Measurements from ENCODE around the gene PRDM16.

Gene PRDM16

DNA sequence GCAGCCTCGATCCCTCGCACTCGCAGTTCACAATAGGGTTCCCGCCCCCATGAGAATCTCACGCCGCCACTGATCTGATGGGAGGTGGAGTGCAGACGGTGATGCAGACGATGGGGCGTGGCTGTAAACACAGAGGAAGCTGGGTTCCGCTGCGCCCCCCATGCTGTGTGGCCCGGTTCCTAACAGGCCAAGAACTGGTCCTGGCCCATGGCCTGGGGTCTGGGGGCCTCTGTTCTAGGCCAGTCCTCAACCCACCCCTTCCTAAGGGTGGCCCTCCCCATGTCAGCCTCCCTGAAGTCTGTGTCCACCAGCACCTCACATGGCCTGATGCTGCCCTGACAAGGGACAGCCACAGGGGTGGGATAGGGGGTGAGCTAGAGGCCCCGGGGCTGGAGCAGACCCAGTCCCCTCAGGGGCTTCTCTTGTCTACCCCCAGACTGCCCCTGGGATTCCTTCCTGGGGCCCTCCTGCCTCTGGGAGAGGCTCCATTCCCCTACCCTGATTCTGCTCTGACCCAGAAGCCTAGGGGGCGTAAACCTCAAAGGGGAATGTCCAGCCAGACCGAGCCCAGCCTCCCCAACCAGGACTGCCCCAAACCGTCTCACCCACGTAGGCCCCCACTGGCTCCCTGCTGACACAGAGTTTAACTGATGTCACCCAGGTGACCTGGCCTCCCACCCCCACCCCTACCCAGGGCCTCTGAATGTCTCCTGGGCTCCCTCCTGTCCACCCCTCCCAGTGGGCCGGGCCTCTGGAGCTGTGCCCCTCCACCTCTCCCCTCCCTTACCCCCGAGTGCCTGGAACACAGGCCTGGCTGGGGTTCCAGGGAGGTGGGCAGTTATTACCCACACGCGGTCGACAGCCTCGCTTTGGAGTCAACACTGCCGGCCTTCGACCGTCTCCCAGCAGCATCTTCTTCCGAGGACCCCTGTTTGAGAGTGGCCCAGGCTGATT lies 370.6 kb downstream of the PRDM16 start:
- H3K9me3 ChIP-seq (ENCODE audit: insufficient read depth, low read length) = peaks cover 7% of the 10 kb centered on the region; the same call in 1 of the 2 replicates
- peaks cover 9% of the 10 kb centered on the region for H3K4me1 ChIP-seq (ENCODE audit: insufficient read depth, insufficient read length)
- no peaks in the 10 kb centered on the region for H3K27me3 ChIP-seq (ENCODE audit: insufficient read depth, insufficient read length)
- H3K4me3 ChIP-seq (ENCODE audit: insufficient read length, low read depth) = no peak overlapping the region
- H3K9ac ChIP-seq (ENCODE audit: insufficient read length, low read depth) = no peak overlapping the region
- DNase-seq (ENCODE audit: low read depth, low spot score) = no peak
- TF ChIP-seq ZNF274 (IDR thresholded peaks at IDR 0.05; ENCODE audit: low read depth, low read length) = no peak
- TF ChIP-seq SUZ12 (IDR thresholded peaks at IDR 0.05; ENCODE audit: extremely low read depth, insufficient read depth, insufficient read length) = no peak
- TF ChIP-seq YY1 (IDR thresholded peaks at IDR 0.05; ENCODE audit: insufficient read depth, insufficient read length) = no peak
- H3K36me3 ChIP-seq (ENCODE audit: insufficient read depth, insufficient read length, low read length) = no peaks in the 10 kb centered on the region

- H3K27me3 ChIP-seq (ENCODE audit: insufficient read depth, insufficient read length) = no peaks in the 10 kb centered on the region
- H3K4me1 ChIP-seq (ENCODE audit: insufficient read depth, insufficient read length) = peaks cover 9% of the 10 kb centered on the region
- TF ChIP-seq ZNF274 (IDR thresholded peaks at IDR 0.05; ENCODE audit: low read depth, low read length) (no peak), SUZ12 (IDR thresholded peaks at IDR 0.05; ENCODE audit: extremely low read depth, insufficient read depth, insufficient read length) (no peak), YY1 (IDR thresholded peaks at IDR 0.05; ENCODE audit: insufficient read depth, insufficient read length) (no peak)
- H3K9ac ChIP-seq (ENCODE audit: insufficient read length, low read depth) = no peak overlapping the region
- H3K36me3 ChIP-seq (ENCODE audit: insufficient read depth, insufficient read length, low read length) = no peaks in the 10 kb centered on the region
- H3K4me3 ChIP-seq (ENCODE audit: insufficient read length, low read depth) = no peak overlapping the region
- H3K9me3 ChIP-seq (ENCODE audit: insufficient read depth, low read length) = peaks cover 7% of the 10 kb centered on the region; the same call in 1 of the 2 replicates
- no peak for DNase-seq (ENCODE audit: low read depth, low spot score)
Measured at GRCh38 chr1:3440300-3440681, 371.3 kb downstream of the PRDM16 start.

GRCh38 chr1:3440711-3441409 lies 371.9 kb downstream of the PRDM16 start:
- H3K36me3 ChIP-seq (ENCODE audit: insufficient read depth, insufficient read length, low read length) = no peaks in the 10 kb centered on the region
- H3K27me3 ChIP-seq (ENCODE audit: insufficient read depth, insufficient read length) = no peaks in the 10 kb centered on the region
- TF ChIP-seq ZNF274 (IDR thresholded peaks at IDR 0.05; ENCODE audit: low read depth, low read length) (no peak), SUZ12 (IDR thresholded peaks at IDR 0.05; ENCODE audit: extremely low read depth, insufficient read depth, insufficient read length) (no peak), YY1 (IDR thresholded peaks at IDR 0.05; ENCODE audit: insufficient read depth, insufficient read length) (no peak)
- H3K9me3 ChIP-seq (ENCODE audit: insufficient read depth, low read length) = peaks cover 7% of the 10 kb centered on the region; the same call in 1 of the 2 replicates
- H3K4me1 ChIP-seq (ENCODE audit: insufficient read depth, insufficient read length) = peaks cover 9% of the 10 kb centered on the region
- no peak for DNase-seq (ENCODE audit: low read depth, low spot score)
- H3K9ac ChIP-seq (ENCODE audit: insufficient read length, low read depth) = no peak overlapping the region
- no peak overlapping the region for H3K4me3 ChIP-seq (ENCODE audit: insufficient read length, low read depth)

- Histone ChIP-seq H3K36me3 (ENCODE audit: insufficient read depth, insufficient read length, low read length) (no peaks in the 10 kb centered on the region), H3K9me3 (ENCODE audit: insufficient read depth, low read length) (peaks cover 7% of the 10 kb centered on the region; the same call in 1 of the 2 replicates), H3K27me3 (ENCODE audit: insufficient read depth, insufficient read length) (no peaks in the 10 kb centered on the region), H3K4me3 (ENCODE audit: insufficient read length, low read depth) (no peak overlapping the region), H3K4me1 (ENCODE audit: insufficient read depth, insufficient read length) (peaks cover 9% of the 10 kb centered on the region), H3K9ac (ENCODE audit: insufficient read length, low read depth) (no peak overlapping the region)
- no peak for TF ChIP-seq YY1 (IDR thresholded peaks at IDR 0.05; ENCODE audit: insufficient read depth, insufficient read length)
- no peak for TF ChIP-seq SUZ12 (IDR thresholded peaks at IDR 0.05; ENCODE audit: extremely low read depth, insufficient read depth, insufficient read length)
- no peak for TF ChIP-seq ZNF274 (IDR thresholded peaks at IDR 0.05; ENCODE audit: low read depth, low read length)
- no peak for DNase-seq (ENCODE audit: low read depth, low spot score)
Measured at GRCh38 chr1:3441410-3441847, 372.4 kb downstream of the PRDM16 start.

DNA sequence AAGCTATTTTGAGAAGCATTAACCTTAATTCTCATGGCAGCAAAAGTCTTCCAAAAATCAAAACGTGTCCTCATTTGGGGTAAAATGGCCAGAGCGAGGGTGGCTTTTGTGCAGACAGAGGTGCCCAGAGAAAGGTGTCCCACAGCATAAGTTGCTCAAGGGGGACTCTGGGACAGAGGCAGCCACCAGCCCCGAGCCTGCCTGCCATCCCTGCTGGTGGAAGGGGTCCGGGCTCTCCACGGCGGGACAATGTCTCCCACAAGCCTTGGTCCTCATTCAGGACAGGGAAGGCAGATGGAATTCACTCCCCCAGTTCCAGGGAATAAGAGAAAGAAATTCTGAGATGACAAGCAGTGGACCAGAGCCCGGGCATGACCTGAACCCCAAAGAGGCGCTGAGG lies 372.9 kb downstream of the PRDM16 start:
- Histone ChIP-seq H3K9me3 (ENCODE audit: insufficient read depth, low read length) (peaks cover 7% of the 10 kb centered on the region; the same call in 1 of the 2 replicates), H3K4me3 (ENCODE audit: insufficient read length, low read depth) (no peak overlapping the region), H3K9ac (ENCODE audit: insufficient read length, low read depth) (no peak overlapping the region), H3K4me1 (ENCODE audit: insufficient read depth, insufficient read length) (peaks cover 9% of the 10 kb centered on the region), H3K27me3 (ENCODE audit: insufficient read depth, insufficient read length) (no peaks in the 10 kb centered on the region), H3K36me3 (ENCODE audit: insufficient read depth, insufficient read length, low read length) (no peaks in the 10 kb centered on the region)
- DNase-seq (ENCODE audit: low read depth, low spot score) = no peak
- TF ChIP-seq ZNF274 (IDR thresholded peaks at IDR 0.05; ENCODE audit: low read depth, low read length) (no peak), YY1 (IDR thresholded peaks at IDR 0.05; ENCODE audit: insufficient read depth, insufficient read length) (no peak), SUZ12 (IDR thresholded peaks at IDR 0.05; ENCODE audit: extremely low read depth, insufficient read depth, insufficient read length) (no peak)

DNA sequence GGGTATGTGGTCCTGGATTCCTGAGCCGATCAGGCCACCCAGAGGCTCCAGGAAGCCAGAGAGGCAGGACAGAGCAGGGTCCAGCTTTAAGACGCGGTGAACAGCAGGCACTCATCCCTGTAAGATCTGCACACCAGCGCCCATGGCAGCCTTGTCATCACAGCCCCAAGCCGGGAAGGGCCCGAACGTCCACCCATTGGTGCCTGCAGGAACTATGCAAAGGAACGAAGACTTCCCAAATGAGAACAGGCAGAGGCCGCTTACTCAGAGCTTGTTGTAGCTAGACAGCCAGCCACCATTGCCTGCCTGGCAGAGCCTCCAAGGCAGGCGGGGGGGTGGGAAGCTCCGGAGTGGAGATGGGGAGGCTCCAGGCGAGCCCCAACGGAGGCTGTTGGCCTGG lies 373.3 kb downstream of the PRDM16 start:
- Histone ChIP-seq H3K9ac (ENCODE audit: insufficient read length, low read depth) (no peak overlapping the region), H3K27me3 (ENCODE audit: insufficient read depth, insufficient read length) (no peaks in the 10 kb centered on the region), H3K9me3 (ENCODE audit: insufficient read depth, low read length) (peaks cover 5% of the 10 kb centered on the region; the same call in 1 of the 2 replicates), H3K36me3 (ENCODE audit: insufficient read depth, insufficient read length, low read length) (no peaks in the 10 kb centered on the region), H3K4me3 (ENCODE audit: insufficient read length, low read depth) (no peak overlapping the region), H3K4me1 (ENCODE audit: insufficient read depth, insufficient read length) (peaks cover 9% of the 10 kb centered on the region)
- DNase-seq (ENCODE audit: low read depth, low spot score) = no peak
- TF ChIP-seq ZNF274 (IDR thresholded peaks at IDR 0.05; ENCODE audit: low read depth, low read length) = no peak
- no peak for TF ChIP-seq YY1 (IDR thresholded peaks at IDR 0.05; ENCODE audit: insufficient read depth, insufficient read length)
- TF ChIP-seq SUZ12 (IDR thresholded peaks at IDR 0.05; ENCODE audit: extremely low read depth, insufficient read depth, insufficient read length) = no peak

DNA sequence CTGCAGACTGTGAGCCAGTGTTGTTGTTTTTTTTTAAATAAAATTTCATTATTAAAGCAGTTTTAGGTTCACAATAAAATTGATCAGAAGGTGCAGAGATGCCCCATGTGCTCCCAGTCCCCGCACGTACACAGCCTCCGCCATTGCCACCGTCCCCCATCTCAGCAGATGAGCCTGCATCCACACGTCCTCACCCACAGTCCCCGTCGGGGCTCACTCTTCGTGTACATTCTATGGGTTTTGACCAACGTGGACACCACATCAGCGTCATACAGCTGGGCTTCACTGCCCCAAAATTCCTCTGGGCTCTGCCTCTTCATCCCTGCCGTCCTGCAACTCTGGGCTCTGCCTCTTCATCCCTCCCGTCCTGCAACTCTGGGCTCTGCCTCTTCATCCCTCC lies 373.9 kb downstream of the PRDM16 start:
- no peak overlapping the region for H3K4me3 ChIP-seq (ENCODE audit: insufficient read length, low read depth)
- H3K36me3 ChIP-seq (ENCODE audit: insufficient read depth, insufficient read length, low read length) = no peaks in the 10 kb centered on the region
- no peaks in the 10 kb centered on the region for H3K27me3 ChIP-seq (ENCODE audit: insufficient read depth, insufficient read length)
- no peak overlapping the region for H3K9ac ChIP-seq (ENCODE audit: insufficient read length, low read depth)
- H3K9me3 ChIP-seq (ENCODE audit: insufficient read depth, low read length) = no peaks in the 10 kb centered on the region
- no peak for TF ChIP-seq SUZ12 (IDR thresholded peaks at IDR 0.05; ENCODE audit: extremely low read depth, insufficient read depth, insufficient read length)
- no peak for TF ChIP-seq ZNF274 (IDR thresholded peaks at IDR 0.05; ENCODE audit: low read depth, low read length)
- no peak for TF ChIP-seq YY1 (IDR thresholded peaks at IDR 0.05; ENCODE audit: insufficient read depth, insufficient read length)
- DNase-seq (ENCODE audit: low read depth, low spot score) = no peak
- peaks cover 9% of the 10 kb centered on the region for H3K4me1 ChIP-seq (ENCODE audit: insufficient read depth, insufficient read length)
